Measurements from ENCODE around the gene IFI30. TPM values are rescaled to one million over a fixed set of nuclear protein-coding genes. Genes with fewer than 3 reads are reported as not detected.

The IFI30 gene
- total RNA-seq, 4 donors from 2014 or later = 11.3 to 90.5 (median 25.7) TPM

- Histone ChIP-seq H3K36me3 (no peaks in the 10 kb centered on the region), H3K27me3 (peaks cover 0 to 20% (median 0%) of the 10 kb centered on the region in 4 donors), H3K4me1 (peaks cover 0 to 15% (median 0%) of the 10 kb centered on the region in 3 donors), H3K9me3 (no peaks in the 10 kb centered on the region), H3K27ac (no peak overlapping the region), H3K4me3 (no peak overlapping the region)
- DNase-seq = no peak
- 72 to 79% methylated on average over 11 to 13 of the region's 14 CpGs for WGBS, 2 donors
- no peak for TF ChIP-seq CTCF (IDR thresholded peaks at IDR 0.05)
- TF ChIP-seq POLR2A (IDR thresholded peaks at IDR 0.05) = no peak
- intact Hi-C loops (cut with DNase I) = loop anchor here (5.0 kb wide), 1 partner anchor 36 kb away; no protein-coding TSS in a partner anchor
Measured at GRCh38 chr19:18211683-18212082, 38.1 kb downstream of the IFI30 start.

DNA sequence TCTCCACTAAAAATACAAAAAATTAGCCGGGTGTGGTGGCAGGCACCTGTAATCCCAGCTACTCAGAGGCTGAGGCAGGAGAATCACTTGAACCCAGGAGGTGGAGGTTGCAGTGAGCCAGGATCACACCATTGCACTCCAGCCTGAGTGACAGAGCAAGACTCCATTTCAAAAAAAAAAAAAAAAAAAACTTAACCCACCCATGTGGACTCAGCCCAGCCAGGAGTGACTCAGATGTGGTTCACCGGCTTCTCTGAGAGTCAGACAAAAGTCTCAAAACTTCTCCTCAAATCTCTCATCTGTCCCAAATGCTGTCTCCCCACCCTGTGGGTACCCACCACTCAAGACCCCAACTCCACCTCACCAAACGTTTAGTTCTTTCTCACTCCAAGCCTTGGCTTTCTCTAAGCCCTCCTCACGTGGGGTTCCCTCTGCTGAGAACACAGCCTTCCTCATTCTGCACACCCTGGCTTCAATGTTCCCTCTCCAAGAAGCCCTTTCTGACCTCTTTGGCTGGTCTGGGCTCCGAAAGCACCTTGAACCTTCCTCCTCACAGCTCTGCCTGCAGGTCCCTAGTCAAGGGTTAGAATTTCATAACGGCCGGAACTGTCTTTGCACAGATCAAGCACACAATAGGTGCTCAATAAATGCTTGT, 41.3 kb downstream of the IFI30 start:
- Histone ChIP-seq H3K9me3 (no peaks in the 10 kb centered on the region), H3K27ac (no peak overlapping the region), H3K36me3 (no peaks in the 10 kb centered on the region), H3K27me3 (peaks cover 0 to 11% (median 0%) of the 10 kb centered on the region in 4 donors), H3K4me1 (no peaks in the 10 kb centered on the region), H3K4me3 (no peak overlapping the region)
- DNase-seq = no peak
- 42 to 62% methylated on average over 7 of the region's 7 CpGs for WGBS, 2 donors
- no peak for TF ChIP-seq POLR2A (IDR thresholded peaks at IDR 0.05)
- TF ChIP-seq CTCF (IDR thresholded peaks at IDR 0.05) = no peak
- intact Hi-C loops (cut with DNase I) = loop anchor here (5.0 kb wide), 1 partner anchor 32 kb away; no protein-coding TSS in a partner anchor

DNA sequence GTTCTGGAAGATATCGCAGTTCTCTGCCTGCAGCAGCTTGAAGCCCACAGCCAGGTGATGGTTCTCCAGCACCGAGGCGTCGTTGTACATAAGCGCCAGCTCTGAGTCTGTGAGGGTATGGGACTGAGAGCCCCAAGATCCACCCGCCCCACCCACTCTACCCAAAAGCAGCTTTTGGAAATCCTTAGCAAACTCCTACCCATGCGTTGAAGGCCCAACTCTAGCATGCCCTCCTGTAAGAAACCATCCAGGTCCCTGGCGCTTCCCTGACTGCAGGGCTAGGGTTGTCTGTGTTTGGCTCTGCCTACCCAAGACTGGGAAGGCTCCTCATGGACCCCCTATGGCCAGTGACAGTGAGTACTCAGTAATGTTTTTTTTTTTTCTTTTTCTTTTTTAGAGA, 43.2 kb downstream of the IFI30 start:
- Histone ChIP-seq H3K27ac (no peak overlapping the region), H3K36me3 (no peaks in the 10 kb centered on the region), H3K27me3 (peaks cover 0 to 23% (median 0%) of the 10 kb centered on the region in 4 donors), H3K9me3 (no peaks in the 10 kb centered on the region), H3K4me3 (no peak overlapping the region), H3K4me1 (peaks cover 0 to 9% (median 3%) of the 10 kb centered on the region in 3 donors)
- intact Hi-C loops (cut with DNase I) = no loop called here
- 90 to 98% methylated on average over 6 to 8 of the region's 8 CpGs for WGBS, 2 donors
- no peak for DNase-seq
- no peak for TF ChIP-seq CTCF (IDR thresholded peaks at IDR 0.05)
- TF ChIP-seq POLR2A (IDR thresholded peaks at IDR 0.05) = no peak

DNA sequence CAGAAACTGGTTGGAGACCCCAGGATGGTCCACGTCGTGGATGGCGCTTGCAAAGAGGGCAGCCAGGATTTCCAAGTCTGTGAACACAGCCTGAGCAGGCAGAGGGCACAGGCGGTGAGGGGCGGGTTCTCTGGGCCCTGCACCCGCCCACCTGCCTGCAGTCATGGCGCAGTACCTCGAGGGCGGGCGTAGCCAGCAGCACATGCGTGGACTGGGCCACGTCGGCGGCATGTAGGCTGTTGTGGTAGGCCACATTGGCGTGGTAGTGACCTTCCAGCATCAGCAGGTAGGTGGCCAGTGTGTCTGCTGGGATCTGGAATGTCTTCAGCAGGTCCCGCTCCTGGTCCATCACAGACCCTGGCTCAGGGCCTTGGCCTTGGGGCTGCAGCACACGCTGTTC, 44.5 kb downstream of the IFI30 start:
- H3K27me3 ChIP-seq = peaks cover 0 to 25% (median 0%) of the 10 kb centered on the region in 4 donors
- H3K4me1 ChIP-seq = peaks cover 0 to 9% (median 3%) of the 10 kb centered on the region in 3 donors
- no peak for TF ChIP-seq POLR2A (IDR thresholded peaks at IDR 0.05)
- TF ChIP-seq CTCF (IDR thresholded peaks at IDR 0.05) = no peak
- H3K36me3 ChIP-seq = no peaks in the 10 kb centered on the region
- H3K9me3 ChIP-seq = no peaks in the 10 kb centered on the region
- no peak for DNase-seq
- WGBS, 2 donors = 60 to 72% methylated on average over 2 to 10 of the region's 17 CpGs
- H3K27ac ChIP-seq = no peak overlapping the region
- no peak overlapping the region for H3K4me3 ChIP-seq
- intact Hi-C loops (cut with DNase I) = no loop called here

DNA sequence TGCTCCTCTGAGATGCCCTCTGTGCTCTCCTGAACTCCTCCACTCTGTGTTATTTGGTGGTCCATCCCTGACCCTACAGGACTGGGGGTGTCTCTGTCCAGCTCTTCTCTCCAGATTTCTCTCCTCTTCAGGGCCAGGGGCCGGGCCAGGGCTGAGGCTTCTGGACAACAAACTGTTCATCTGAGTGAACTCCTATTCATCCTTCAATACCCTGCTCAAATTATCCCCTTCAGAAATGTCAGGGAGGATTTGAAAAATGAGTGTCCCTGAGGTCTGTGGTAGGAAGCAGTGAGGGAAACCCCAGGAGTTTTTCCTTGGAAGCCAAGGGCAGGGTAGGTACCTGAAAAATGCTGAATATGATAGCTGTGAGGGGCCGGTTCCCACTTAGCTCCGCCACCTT, 45.0 kb downstream of the IFI30 start:
- WGBS, 2 donors = 70 to 85% methylated on average over 2 to 3 of the region's 3 CpGs
- H3K9me3 ChIP-seq = no peaks in the 10 kb centered on the region
- intact Hi-C loops (cut with DNase I) = no loop called here
- no peak overlapping the region for H3K27ac ChIP-seq
- peaks cover 0 to 9% (median 3%) of the 10 kb centered on the region in 3 donors for H3K4me1 ChIP-seq
- peaks cover 0 to 25% (median 0%) of the 10 kb centered on the region in 4 donors for H3K27me3 ChIP-seq
- H3K4me3 ChIP-seq = no peak overlapping the region
- TF ChIP-seq CTCF (IDR thresholded peaks at IDR 0.05) = no peak
- TF ChIP-seq POLR2A (IDR thresholded peaks at IDR 0.05) = no peak
- H3K36me3 ChIP-seq = no peaks in the 10 kb centered on the region
- no peak for DNase-seq

Data from esophagus squamous epithelium (tissue), 5 donors.